Cardiac fibroblast (primary cell): Measurements from ENCODE around the gene OPA3.
A peak's percentile ranks its signal among the peaks of the same experiment; 100 is the strongest.

Source experiments
- DNase-seq, 2 donors: peaks; one replicate each; pipeline versions ENCODE4 v3.0.0 to v3.0.0-alpha.2; 2010; ENCODE audit warnings: low read depth in 2 of 2
- H3K4me3 ChIP-seq, 2 donors: replicated peaks in 1 of 2; 1 replicate in 1 of 2; 2 replicates in 1 of 2; pipeline ENCODE4 v1.5.1; 2011; ENCODE audit warnings: low read depth in 2 of 2, low read length in 2 of 2, mild to moderate bottlenecking in 2 of 2, moderate library complexity in 1 of 2
- CTCF ChIP-seq: IDR thresholded peaks from one replicate; pipeline ENCODE4 v1.5.1; 2011; ENCODE audit warnings: low read depth, mild to moderate bottlenecking, low read length, inconsistent platforms

Gene OPA3

GRCh38 chr19:45598267-45599001 lies 13.8 kb upstream of the OPA3 start:
- H3K4me3 ChIP-seq: peak overlapping the region in 1 of 2 donors; percentile 35
- peak in 1 of 2 donors; percentile 69 for DNase-seq
- TF ChIP-seq CTCF: no peak

- no peak for TF ChIP-seq CTCF
- H3K4me3 ChIP-seq: peak overlapping the region in 1 of 2 donors; percentile 35
- DNase-seq: no peak
These were observed 13.0 kb upstream of the OPA3 start for GRCh38 chr19:45597425-45598111.

GRCh38 chr19:45595814-45596213 lies 11.2 kb upstream of the OPA3 start:
- peak in 1 of 2 donors; percentile 47 for DNase-seq
- no peak for TF ChIP-seq CTCF
- no peak overlapping the region for H3K4me3 ChIP-seq

GRCh38 chr19:45593520-45593919 lies 8.9 kb upstream of the OPA3 start:
- no peak for TF ChIP-seq CTCF
- no peak for DNase-seq
- no peak overlapping the region for H3K4me3 ChIP-seq

- TF ChIP-seq CTCF: no peak
- no peak overlapping the region for H3K4me3 ChIP-seq
These were observed 7.8 kb upstream of the OPA3 start for GRCh38 chr19:45592366-45592765.

GRCh38 chr19:45591638-45592005 lies 7.0 kb upstream of the OPA3 start:
- no peak for DNase-seq
- no peak for TF ChIP-seq CTCF
- H3K4me3 ChIP-seq: no peak overlapping the region

More at GRCh38 chr19:45592366-45592765, 7.8 kb upstream of the OPA3 start:
- no peak for DNase-seq
